Chondrocyte (in vitro differentiated cells): ENCODE data around the gene OR9Q1. TPM values are rescaled to one million over a fixed set of nuclear protein-coding genes. Genes with fewer than 3 reads are reported as not detected.

ENCODE experiments used
- DNase-seq: peaks from one replicate; pipeline ENCODE4 v3.0.0; 2021; ENCODE audit warnings: mixed read lengths, low spot score
- H3K27ac Mint-ChIP-seq: one replicate; pipeline ENCODE4 v1.8.0; 2021; ENCODE audit warnings: mild to moderate bottlenecking, moderate library complexity, mixed read lengths; ENCODE audit not compliant: unreplicated experiment
- H3K27me3 Mint-ChIP-seq: 2 replicates; pipeline ENCODE4 v1.8.0; 2021; ENCODE audit warnings: low read depth, mixed read lengths
- H3K36me3 Mint-ChIP-seq: 2 replicates; pipeline ENCODE4 v1.8.0; 2021; ENCODE audit warnings: low read depth, mixed read lengths
- H3K4me1 Mint-ChIP-seq: 2 replicates; pipeline ENCODE4 v1.8.0; 2021; ENCODE audit warnings: low read depth, mild to moderate bottlenecking, mixed read lengths
- H3K4me3 Mint-ChIP-seq: one replicate; pipeline ENCODE4 v1.8.0; 2021; ENCODE audit warnings: mild to moderate bottlenecking, moderate library complexity, mixed read lengths; ENCODE audit not compliant: unreplicated experiment
- H3K9me3 Mint-ChIP-seq: 2 replicates; pipeline ENCODE4 v1.8.0; 2021; ENCODE audit warnings: low read depth, mixed read lengths
- total RNA-seq: library from RNA; stranded (reverse); gene quantifications from 3 replicates; pipeline ENCODE4 v1.2.1, GENCODE V29; 2021
- TF ChIP-seq, protein P1 (sequence below): fragments of 200-600 bp; sonication (generic); IDR thresholded peaks from 2 replicates; pipeline ENCODE4 v1.5.0; 2021; ENCODE audit warnings: antibody characterized with exemption, mild to moderate bottlenecking, moderate library complexity

Gene OR9Q1
- total RNA-seq, 1 donor from 2014 or later = not detected

DNA sequence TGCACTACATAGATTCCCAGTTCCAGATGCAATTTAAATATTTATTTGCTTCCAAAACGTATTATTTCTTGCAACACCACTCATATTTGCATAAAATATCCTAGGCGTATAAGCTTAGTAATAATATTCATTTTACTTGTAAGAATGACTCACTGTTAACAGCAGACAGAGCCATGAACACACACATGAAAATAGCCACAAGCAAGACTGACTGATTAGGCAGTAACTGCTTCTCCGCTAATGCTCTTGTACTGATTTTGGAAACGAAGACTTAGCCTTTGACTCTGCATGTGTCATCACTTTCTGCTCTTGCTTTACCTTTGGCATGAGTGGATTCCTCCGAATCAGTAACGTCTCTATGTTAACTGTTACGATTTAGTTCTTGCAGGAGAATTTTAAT is 199.0 kb downstream of the OR9Q1 start:
- Mint-ChIP-seq H3K4me3 (no peak overlapping the region), H3K27me3 (peaks cover 8% of the 10 kb centered on the region), H3K36me3 (no peaks in the 10 kb centered on the region), H3K27ac (no peak overlapping the region), H3K9me3 (peaks cover 2% of the 10 kb centered on the region), H3K4me1 (no peaks in the 10 kb centered on the region)
- TF ChIP-seq, protein P1, sequence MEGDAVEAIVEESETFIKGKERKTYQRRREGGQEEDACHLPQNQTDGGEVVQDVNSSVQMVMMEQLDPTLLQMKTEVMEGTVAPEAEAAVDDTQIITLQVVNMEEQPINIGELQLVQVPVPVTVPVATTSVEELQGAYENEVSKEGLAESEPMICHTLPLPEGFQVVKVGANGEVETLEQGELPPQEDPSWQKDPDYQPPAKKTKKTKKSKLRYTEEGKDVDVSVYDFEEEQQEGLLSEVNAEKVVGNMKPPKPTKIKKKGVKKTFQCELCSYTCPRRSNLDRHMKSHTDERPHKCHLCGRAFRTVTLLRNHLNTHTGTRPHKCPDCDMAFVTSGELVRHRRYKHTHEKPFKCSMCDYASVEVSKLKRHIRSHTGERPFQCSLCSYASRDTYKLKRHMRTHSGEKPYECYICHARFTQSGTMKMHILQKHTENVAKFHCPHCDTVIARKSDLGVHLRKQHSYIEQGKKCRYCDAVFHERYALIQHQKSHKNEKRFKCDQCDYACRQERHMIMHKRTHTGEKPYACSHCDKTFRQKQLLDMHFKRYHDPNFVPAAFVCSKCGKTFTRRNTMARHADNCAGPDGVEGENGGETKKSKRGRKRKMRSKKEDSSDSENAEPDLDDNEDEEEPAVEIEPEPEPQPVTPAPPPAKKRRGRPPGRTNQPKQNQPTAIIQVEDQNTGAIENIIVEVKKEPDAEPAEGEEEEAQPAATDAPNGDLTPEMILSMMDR = no peak
- no peak for DNase-seq

DNA sequence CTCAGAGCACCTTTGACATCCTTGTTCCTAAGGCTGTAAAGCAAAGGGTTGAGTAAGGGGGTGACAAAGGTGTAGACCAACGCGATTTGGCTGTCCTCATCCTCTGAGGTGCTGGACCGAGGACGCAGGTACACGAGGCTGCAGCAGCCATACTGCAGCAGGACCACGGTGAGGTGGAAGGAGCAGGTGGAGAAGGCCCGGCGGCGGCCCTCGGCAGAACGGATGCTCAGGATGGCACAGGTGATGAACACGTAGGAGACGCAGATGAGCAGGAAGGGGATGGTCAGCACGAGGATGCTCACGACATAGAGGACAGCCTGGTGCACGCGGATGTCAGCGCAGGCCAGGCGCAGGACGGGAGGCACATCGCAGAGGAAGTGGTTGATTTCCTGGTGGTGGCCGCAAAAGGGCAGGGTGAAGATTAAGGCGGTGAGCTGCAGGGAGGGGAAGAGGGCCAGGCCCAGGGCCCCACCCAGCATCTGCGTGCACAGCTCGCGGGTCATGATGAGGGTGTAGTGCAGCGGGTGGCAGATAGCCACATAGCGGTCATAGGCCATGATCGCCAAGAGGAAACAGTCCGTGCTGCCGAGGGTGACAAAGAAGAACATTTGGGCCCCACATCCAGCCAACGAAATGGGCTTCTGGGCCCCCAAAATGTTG is 204.4 kb downstream of the OR9Q1 start:
- no peaks in the 10 kb centered on the region for H3K4me1 Mint-ChIP-seq
- peak; percentile 87 for DNase-seq
- H3K9me3 Mint-ChIP-seq = no peaks in the 10 kb centered on the region
- no peak overlapping the region for H3K27ac Mint-ChIP-seq
- peaks cover 12% of the 10 kb centered on the region for H3K27me3 Mint-ChIP-seq
- TF ChIP-seq, protein P1 = no peak
- no peak overlapping the region for H3K4me3 Mint-ChIP-seq
- no peaks in the 10 kb centered on the region for H3K36me3 Mint-ChIP-seq

Other genes with a start within 250 kb of the OR9Q1 start
- not detected in 3 replicates for gene OR6Q1, start 7.1 kb downstream of the OR9Q1 start, total RNA-seq
- gene OR9I1, start 101.6 kb downstream of the OR9Q1 start, total RNA-seq = not detected in 3 replicates
- not detected in 3 replicates for gene OR9Q2, start 165.2 kb downstream of the OR9Q1 start, total RNA-seq
- gene OR1S2, start 180.3 kb downstream of the OR9Q1 start, total RNA-seq = not detected in 3 replicates
- not detected in 3 replicates for gene OR1S1, start 188.8 kb downstream of the OR9Q1 start, total RNA-seq
- not detected in 3 replicates for gene OR10Q1, start 205.0 kb downstream of the OR9Q1 start, total RNA-seq
- not detected in 3 replicates for gene OR10W1, start 244.4 kb downstream of the OR9Q1 start, total RNA-seq